ENCODE data around the gene SPAAR. TPM values are rescaled to one million over a fixed set of nuclear protein-coding genes. Genes with fewer than 3 reads are reported as not detected.

Gene SPAAR
- total and polyA plus RNA-seq, 9 of the 15 experiments (the other 6 are each of a cell fraction or from before 2014, with no cell fraction given): not detected

- TF ChIP-seq KHSRP (IDR thresholded peaks at IDR 0.05): no peak
- TF ChIP-seq SREBF2 (CRISPR knock-in tag; IDR thresholded peaks at IDR 0.05): no peak
- TF ChIP-seq POLR3A (IDR thresholded peaks at IDR 0.05; ENCODE audit: borderline replicate concordance, extremely low read depth, insufficient read depth, insufficient read length): no peak
- no peak for TF ChIP-seq CHD2 (IDR thresholded peaks at IDR 0.05; ENCODE audit: low read depth, low read length)
- TF ChIP-seq PKNOX1 (IDR thresholded peaks at IDR 0.05): peak; percentile 23; the same call in 1 of the 2 replicates
- TF ChIP-seq BCL6 (CRISPR knock-in tag; IDR thresholded peaks at IDR 0.05): no peak
- no peak for TF ChIP-seq COPS2 (conservative IDR thresholded peaks at IDR 0.05)
- no peak for TF ChIP-seq JUNB (CRISPR knock-in tag; conservative IDR thresholded peaks at IDR 0.05)
- no peak for TF ChIP-seq ZNF398 (CRISPR knock-in tag; IDR thresholded peaks at IDR 0.05)
- 0 out of 2 replicates have a peak, but pooled peaks have one; percentile 35 for TF ChIP-seq TOE1 (IDR thresholded peaks at IDR 0.05; ENCODE audit: borderline replicate concordance)
- TF ChIP-seq TOE1 (CRISPR knock-in tag; IDR thresholded peaks at IDR 0.05; ENCODE audit: borderline replicate concordance, low read depth): no peak
- no peak for TF ChIP-seq ILF3 (IDR thresholded peaks at IDR 0.05; ENCODE audit: borderline replicate concordance)
- TF ChIP-seq SRSF3 (IDR thresholded peaks at IDR 0.05; ENCODE audit: insufficient read depth, low read length): no peak
- TF ChIP-seq TEAD1 (CRISPR knock-in tag; IDR thresholded peaks at IDR 0.05): no peak
Measured at GRCh38 chr9:35945341-35946018, 36.2 kb downstream of the SPAAR start (continued).

Data from K562 (cell line).